ENCODE results near the gene C3orf70.

The C3orf70 gene

GRCh38 chr3:185087419-185087818, 65.4 kb downstream of the C3orf70 start:
- DNase-seq (ENCODE audit: low read depth), result no peak

DNA sequence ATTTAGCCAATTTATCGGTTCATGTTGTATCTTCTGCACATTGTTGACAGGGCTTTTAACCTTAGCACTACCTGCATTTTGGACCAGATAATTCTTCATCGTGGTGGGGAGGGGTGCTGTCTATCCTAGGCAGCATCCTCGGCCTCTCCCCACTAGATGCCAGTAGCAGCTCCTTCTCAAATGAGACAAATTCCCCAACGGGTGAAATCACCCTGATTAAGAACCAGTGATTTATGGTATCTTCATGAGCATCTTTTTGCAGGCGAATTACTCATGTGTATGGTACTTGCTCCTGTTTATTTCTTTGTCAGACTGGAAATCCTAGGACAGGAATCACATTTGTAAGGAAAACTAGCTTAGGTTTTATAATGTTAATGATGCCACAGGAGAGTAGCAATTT, 68.0 kb downstream of the C3orf70 start:
- no peak for DNase-seq (ENCODE audit: low read depth)

- no peak for DNase-seq (ENCODE audit: low read depth)
These were observed 68.5 kb downstream of the C3orf70 start for GRCh38 chr3:185084402-185084801.

DNA sequence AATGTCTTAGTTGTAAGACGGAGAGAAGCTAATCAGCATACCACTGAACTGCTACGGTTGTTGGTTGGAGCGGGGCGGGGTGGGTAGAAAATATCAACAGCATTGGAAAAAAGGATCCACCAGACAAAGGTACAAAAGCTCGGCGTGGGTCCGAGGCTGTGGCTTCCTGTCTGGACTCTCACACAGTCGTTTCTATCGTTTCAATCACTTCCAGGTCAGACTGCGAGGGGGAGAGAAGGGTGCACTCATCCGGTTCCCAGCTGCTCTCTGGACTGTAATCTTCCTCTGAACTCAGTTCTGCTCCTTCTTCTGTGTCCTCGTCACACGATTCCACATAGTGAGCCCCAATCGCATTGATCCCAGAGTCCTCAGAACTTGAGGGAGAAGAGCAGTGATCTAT, 70.0 kb downstream of the C3orf70 start:
- no peak for DNase-seq (ENCODE audit: low read depth)

GRCh38 chr3:185082149-185082548, 70.7 kb downstream of the C3orf70 start:
- no peak for DNase-seq (ENCODE audit: low read depth)

DNA sequence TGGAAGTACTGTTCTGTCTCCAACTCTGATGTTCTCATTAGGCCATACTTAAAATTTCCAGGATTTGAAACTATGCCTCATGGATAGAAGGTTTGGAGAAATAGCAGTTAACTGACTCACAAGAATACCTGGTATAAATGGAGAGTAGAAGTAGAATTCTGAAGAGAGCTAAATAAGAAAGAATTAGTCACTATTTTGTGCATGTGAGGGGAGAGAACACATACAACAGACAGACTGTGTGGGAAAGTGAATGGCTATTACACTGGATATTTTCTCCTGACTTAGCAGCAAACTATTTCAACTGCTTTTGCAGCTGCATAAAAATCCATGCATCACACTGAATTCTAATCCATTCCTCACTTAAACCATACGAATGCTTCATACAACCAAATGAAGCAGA, 71.3 kb downstream of the C3orf70 start:
- no peak for DNase-seq (ENCODE audit: low read depth)

DNA sequence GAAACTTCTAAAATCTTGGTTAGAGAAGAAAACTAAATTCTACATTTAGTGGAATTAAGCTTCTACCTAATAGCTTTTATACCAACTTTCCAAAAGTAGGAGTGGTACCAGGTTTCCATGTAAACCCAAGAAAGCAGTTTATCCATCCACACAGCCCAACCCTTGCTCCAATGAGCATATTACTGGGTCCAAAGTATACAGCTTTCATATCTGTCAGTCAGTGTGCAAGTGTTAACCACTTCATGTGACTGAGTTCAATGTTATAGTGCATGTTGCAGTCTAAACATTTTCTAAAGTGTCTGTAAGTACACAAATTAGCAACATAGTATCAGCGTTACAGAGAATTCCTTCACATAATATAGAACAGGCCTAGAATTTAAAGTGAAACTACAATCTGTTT, 73.2 kb downstream of the C3orf70 start:
- no peak for DNase-seq (ENCODE audit: low read depth)

DNA sequence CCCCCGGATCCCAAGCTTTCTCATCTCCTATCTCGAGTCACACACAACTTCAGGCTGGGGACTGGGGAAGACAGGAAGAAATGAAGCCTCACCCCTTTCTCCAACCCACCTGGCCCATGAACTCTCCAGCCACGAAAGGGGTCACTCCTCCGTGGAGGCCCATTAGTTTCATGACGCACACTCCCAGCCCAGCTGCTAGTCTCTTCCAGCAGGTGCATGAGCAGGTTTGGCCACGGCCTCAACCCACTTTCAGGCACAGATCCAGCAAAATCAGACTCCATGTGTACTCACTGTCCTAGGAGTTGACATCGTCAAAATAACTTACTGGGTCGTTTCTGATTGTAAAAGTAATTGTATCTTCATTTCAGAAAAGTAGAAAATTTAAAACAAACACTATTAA, 76.6 kb downstream of the C3orf70 start:
- DNase-seq (ENCODE audit: low read depth), result no peak

DNA sequence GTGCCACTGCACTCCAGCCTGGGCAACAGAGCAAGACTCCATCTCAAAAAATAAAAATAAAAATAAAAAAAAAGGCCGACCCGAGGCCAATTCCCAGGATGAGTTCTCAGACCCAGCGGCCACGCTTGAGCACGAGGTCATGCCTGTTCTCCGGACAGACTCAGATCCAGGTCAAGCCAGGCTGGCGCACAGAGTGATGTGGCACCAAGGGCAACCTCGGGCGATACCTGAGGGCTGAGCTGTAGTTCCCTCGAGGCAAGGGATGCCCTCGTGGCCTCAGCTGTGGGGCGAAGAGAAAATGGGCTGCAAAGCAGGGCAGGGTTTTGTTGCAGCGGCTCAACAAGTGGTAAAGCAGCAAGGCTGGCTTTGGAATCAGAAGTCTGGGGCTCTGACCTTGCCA, 77.3 kb downstream of the C3orf70 start:
- DNase-seq (ENCODE audit: low read depth), result no peak

DNA sequence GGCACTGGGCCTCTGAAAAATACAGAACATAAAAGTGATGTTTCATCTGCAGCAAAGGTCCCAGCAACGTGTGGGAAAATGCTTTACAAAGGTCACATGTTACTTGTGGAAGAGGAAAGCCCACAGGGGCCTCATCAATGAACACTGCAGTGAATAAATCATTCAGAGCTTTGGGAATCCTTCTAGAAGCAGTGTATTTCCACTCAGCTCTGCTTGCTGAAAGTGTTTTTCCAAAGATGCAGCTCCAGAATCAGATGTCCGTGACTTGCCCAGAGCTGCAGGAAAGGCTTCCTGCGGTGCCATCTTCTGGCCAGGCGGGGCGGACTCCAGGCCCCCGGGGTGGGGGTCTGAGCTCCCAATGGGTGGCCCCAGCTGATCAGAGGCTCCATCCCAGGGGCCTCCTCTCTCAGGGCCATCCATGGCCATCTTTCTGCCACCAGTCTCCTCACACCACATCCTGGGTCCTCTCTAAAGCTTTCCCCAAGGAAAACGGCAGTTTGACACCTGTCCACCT, 81.5 kb downstream of the C3orf70 start:
- DNase-seq (ENCODE audit: low read depth), result no peak

- DNase-seq (ENCODE audit: low read depth), result no peak
These were observed 82.2 kb downstream of the C3orf70 start for GRCh38 chr3:185070491-185071286.

- DNase-seq (ENCODE audit: low read depth), result no peak
These were observed 83.5 kb downstream of the C3orf70 start for GRCh38 chr3:185069037-185070030.

- DNase-seq (ENCODE audit: low read depth), result no peak
These were observed 85.7 kb downstream of the C3orf70 start for GRCh38 chr3:185067173-185067572.

- no peak for DNase-seq (ENCODE audit: low read depth)
These were observed 86.6 kb downstream of the C3orf70 start for GRCh38 chr3:185066251-185066650.

DNA sequence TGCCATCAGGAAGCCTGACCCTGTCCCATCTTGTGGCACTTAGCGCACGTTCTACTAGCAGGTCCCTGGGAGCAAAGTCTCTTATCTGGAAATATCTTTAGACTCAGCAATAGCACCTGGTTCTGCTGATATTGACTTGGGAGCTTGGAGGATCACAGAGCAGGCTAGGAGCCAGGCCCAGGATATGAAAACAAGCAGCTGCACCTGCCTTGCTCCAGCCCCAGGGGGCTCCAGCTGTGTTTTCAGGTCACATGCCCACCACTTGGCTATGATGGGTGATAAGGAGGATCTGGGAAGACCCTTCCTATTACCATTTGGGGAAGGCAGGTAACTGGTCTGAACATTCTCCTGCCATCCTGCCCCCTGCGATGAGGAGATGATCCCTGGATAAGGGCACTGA, 87.8 kb downstream of the C3orf70 start:
- no peak for DNase-seq (ENCODE audit: low read depth)

DNA sequence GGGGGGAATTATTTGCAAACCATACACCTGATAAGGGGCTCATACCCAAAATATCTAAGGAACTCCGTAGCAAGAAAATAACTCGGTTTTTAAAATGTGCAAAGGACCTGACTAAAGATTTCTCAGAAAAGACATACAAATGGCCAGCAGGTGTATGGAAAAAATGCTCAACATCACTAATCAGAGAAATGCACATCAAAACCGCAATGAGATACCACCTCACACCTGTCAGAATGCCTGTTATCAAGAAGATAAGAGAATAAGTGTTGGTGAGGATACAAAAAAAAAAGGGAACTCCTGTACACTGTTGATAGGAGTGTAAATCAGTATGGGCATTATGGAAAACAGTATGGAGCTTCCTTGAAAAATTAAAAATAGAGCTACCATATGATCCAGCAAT, 89.4 kb downstream of the C3orf70 start:
- DNase-seq (ENCODE audit: low read depth), result no peak

DNA sequence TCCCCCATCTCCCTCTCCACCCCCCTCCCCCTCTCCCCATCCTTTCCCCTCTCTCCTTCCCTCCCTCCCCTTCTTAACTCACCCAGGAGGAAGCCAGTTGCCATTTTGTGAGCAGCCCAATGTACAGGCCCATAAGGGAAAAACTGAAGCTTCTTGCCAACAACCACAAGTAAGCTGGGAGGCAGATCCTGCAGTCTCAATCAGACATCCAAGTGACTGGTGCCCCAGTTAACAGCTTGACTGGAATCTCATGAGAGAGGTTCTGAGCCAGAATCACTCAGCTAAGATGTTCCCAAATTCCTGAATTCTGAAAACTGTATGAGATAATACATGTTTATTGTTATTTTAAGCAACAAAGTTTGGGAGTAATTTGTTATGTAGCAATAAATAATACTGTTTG, 90.7 kb downstream of the C3orf70 start:
- no peak for DNase-seq (ENCODE audit: low read depth)

DNA sequence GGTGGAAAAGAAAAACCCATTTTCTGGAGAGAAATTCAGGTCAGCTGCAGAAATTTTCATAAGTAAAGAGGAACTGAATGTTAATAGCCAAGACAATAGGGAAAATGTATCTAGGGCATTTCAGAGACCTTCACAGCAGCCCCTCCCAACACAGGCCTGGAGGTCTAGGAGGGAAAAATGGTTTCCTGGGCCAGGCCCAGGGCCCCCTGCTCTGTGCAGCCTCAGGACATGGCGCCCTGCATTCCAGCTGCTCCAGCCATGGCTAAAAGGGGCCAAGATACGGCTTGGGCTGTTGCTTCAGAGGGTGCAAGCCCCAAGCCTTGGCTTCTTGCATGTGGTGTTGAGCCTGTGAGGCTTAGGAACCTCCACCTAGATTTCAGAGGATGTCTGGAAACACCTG, 92.2 kb downstream of the C3orf70 start:
- DNase-seq (ENCODE audit: low read depth), result no peak

GRCh38 chr3:185059766-185060165, 93.1 kb downstream of the C3orf70 start:
- no peak for DNase-seq (ENCODE audit: low read depth)

- no peak for DNase-seq (ENCODE audit: low read depth)
These were observed 94.1 kb downstream of the C3orf70 start for GRCh38 chr3:185058796-185059195.

DNA sequence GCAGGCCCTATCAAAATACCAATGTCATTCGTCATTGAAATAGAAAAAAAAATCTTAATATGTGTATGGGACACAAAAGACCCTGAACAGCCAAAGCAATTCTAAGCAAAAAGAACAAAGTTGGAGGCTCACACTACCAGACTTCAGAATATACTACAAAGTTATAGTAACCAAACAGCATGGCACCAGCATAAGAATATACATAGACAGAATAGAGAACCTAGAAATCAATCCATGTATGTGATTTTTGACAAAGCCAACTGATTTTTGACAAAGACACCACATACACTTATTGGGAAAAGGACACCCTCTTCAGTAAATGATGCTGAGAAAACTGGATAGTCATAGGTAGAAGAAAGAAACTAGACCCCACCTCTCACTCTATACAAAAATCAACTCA, 95.0 kb downstream of the C3orf70 start:
- DNase-seq (ENCODE audit: low read depth), result no peak

GRCh38 chr3:185056908-185057307, 96.0 kb downstream of the C3orf70 start:
- no peak for DNase-seq (ENCODE audit: low read depth)

DNA sequence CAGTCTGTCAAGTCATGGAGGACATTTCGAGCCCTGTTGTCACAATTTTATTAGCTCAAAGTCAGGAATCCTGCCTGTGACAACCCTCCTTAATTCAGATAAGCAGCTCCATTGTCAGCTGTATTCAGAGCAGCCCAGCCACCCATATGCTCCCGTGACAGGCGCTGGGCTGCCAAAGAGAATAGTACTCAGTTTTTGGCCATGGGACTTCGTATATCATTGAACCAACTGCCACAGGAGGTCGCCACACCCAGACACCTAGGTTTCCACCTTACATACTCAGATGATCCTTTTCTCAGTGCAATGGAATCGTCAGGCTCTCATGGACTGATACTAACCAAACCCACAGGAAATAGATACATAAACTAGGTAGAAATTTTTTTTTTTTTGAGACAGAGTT, 100.2 kb downstream of the C3orf70 start:
- no peak for DNase-seq (ENCODE audit: low read depth)

All from stimulated activated CD4-positive, alpha-beta T cell treated with anti-CD3 and anti-CD28 coated beads, Interleukin-2, amount 100 ng/mL, for 4 hours (primary cell).